Nucleus accumbens (tissue), 56 donors: ENCODE measurements around the gene MARVELD3.
A peak's percentile ranks its signal among the peaks of the same experiment; 100 is the strongest.

Experiments
- DNase-seq, 56 donors: peaks; one replicate each; lab custom pipeline; 2025; lab: John Stamatoyannopoulos, UW

The MARVELD3 gene

DNA sequence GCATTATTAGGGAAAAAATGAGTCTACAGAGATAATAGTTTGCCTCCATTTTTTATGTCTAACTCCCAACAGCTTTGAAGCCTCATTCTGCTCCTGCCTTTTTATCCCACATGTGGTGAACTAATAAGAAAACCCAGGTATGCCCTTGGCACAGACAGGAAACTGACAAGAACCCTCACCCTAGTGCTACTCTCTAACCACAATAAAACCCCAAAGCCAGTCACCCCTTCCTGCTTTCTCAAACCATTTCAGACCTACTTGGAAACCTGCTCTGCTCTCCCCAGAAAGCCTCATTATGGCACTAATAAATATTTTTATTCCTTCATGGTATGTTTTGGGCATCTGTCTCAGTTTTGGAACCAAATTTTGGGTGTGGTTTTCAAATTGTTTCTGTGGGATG is 3.9 kb upstream of the MARVELD3 start:
- DNase-seq, result no peak

- DNase-seq, result no peak
Measured at GRCh38 chr16:71623597-71623996, 2.4 kb upstream of the MARVELD3 start.

- peak in 1 of 56 donors; percentile 8 for DNase-seq
Measured at GRCh38 chr16:71625113-71625850, 702 bp upstream of the MARVELD3 start.

DNA sequence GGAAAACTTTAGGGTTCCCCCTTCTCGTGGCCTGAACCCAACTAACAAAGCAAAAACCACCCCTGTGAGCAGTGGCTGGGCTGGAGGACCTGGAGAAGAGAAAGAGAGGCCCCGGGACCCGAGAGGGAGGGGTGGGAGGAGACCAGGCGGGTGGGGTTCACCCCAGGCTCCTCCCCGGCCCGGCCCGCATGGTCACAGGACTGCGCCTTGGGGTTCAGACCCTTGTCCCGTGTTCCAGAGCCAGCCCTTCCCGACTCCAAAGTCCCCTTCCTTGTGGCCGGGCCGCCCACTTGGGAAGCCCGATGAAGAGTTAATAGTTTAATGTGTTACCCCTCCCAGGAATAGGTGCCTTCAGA is 852 bp downstream of the MARVELD3 start:
- no peak for DNase-seq

DNA sequence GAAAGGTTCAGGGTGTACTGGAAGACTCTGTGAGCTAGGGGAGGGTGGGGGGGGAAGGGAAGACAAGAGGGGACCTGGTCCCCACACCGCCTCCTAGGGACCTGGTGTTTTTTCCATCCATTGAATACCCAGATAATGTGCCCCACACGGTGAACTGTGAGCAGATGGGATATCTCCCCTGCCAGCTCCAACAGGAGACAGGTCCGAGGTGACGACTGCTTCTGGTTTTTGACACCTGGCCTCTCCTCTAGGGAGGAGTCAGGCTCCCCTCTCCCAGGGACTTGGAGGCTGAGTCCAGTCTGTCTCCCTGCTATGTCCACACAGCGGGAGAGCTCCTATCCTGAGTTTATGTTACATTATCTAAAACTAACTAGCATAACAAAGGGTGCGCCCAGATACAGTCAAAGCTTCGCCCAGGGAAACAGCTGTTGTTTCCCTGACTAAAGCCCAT is 1.8 kb downstream of the MARVELD3 start:
- DNase-seq, result no peak

GRCh38 chr16:71628810-71629209 is 2.8 kb downstream of the MARVELD3 start:
- no peak for DNase-seq

- no peak for DNase-seq
Measured at GRCh38 chr16:71629278-71630016, 3.5 kb downstream of the MARVELD3 start.

DNA sequence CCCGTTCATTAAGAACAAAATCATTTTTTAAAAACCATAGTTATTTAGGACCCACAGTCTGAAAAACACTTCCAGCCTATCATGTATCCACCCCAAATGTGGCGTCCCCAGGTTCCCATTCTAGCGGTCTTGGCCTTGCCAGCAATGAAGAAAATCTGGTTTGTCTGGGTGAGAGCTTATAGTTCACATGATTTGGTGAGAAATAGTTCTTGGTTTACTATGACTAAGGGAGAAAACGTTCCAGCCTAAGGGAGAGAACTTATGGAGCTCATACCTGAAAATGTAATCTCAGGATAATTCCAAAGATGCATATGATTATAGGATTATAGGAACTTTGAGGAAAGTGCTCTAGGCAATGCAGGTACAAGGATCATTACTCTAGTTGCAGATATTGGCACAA is 4.8 kb downstream of the MARVELD3 start:
- DNase-seq, result no peak

GRCh38 chr16:71631776-71632175 is 5.8 kb downstream of the MARVELD3 start:
- no peak for DNase-seq

GRCh38 chr16:71635632-71636031 is 9.6 kb downstream of the MARVELD3 start:
- no peak for DNase-seq

DNA sequence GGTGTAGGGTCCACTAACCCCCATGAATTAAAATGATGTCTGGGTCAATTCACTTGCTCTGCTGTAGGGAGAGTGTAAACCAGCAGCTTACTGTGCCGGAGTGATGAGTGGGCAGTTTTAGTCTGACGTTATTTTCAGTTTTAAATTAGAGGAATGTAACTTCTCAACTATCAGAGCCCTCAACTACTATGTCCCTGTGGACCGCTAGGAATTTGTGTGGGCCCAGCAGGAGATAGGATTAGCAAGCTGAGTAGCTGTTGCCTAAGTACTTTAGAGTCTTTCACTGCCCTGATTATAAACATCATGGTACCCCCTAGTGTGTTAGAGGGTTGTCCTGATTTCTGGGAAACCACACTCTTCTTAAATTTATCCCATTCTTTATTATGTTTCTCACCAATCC is 11.4 kb downstream of the MARVELD3 start:
- DNase-seq, result no peak

- DNase-seq, result no peak
Measured at GRCh38 chr16:71645450-71645849, 19.5 kb downstream of the MARVELD3 start.

DNA sequence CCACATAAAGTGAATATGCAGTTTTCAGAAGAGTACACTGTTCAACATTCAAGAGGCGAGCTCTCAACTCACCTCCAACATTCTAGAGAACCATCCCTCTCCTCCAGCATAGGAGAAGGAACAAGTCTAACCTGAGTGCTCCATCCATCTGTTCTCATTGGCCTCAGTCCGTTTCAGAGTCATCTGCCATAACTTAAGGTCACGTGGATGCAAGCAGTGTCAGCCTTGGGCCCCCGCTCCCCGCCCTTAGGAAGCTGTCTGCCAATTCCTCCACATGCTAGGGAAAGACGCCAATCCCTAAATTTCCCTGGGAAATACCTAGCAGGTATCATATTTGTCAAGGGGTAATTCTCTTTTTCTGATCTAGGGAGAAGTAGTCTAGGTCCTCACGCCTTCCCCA is 21.4 kb downstream of the MARVELD3 start:
- DNase-seq, result no peak

GRCh38 chr16:71648162-71648561 is 22.2 kb downstream of the MARVELD3 start:
- no peak for DNase-seq

DNA sequence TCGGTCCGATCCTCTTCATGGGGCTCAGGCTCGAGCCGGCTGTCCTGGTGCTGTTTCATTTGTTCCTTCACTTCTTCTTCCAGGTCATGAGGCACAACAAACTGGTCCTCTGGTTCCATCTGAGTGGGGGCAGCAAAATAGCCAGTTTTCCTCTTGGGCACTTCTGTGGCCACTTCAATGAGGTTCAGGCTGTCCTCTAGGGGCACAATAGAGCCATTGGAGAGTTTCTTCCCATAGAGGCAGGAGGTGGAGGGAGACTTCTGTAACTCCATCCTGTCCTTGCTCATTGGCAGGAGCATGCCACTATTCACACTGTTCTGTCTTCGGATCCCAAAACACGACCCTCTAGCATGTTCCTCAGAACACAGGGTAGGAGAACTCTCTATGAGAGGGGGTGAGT is 22.9 kb downstream of the MARVELD3 start:
- DNase-seq, result no peak

- DNase-seq, result no peak
Measured at GRCh38 chr16:71649704-71650103, 23.7 kb downstream of the MARVELD3 start.

- no peak for DNase-seq
Measured at GRCh38 chr16:71658771-71659170, 32.8 kb downstream of the MARVELD3 start.

GRCh38 chr16:71659471-71659870 is 33.5 kb downstream of the MARVELD3 start:
- DNase-seq, result no peak

GRCh38 chr16:71666264-71666663 is 40.3 kb downstream of the MARVELD3 start:
- no peak for DNase-seq

DNA sequence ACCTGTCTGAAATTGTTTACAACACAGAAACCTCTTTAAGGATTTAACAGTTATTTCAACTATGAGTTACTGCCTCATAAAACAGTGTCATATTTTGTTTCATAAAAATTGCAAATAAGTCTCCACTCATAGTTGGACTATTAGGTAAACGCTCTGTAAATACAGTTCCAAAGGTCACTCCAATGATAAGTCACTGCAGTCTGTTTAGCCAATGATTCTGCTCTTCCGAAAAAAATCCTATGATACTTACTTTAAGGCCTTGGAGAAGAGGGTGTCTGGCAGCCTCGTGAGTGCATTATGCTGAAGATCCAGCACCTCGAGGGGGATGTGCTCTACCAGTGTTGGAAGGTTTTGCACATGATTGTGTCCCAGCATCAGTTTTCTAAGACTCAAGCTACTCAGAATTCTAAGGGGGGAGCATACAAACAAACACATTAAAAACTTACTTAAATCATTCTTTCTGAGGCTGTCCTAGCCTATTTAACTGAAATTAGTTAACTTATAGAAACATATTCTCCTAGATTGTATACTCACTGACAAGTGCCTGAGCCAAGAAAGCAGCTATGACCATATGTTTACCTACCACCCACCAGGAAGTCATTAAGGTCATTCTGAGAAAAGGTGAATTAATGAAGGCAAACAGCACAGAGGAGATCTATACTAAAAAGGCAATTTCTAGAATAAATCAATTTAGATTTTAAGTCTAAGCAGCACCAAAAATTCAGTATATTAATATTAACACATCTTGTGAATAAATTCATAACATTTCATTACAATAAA is 41.1 kb downstream of the MARVELD3 start:
- DNase-seq, result no peak

GRCh38 chr16:71669926-71670536 is 44.0 kb downstream of the MARVELD3 start:
- no peak for DNase-seq
